Measurements from ENCODE around the gene SIRT1.
"Not testable (repeated sequence)": the region's sequence is repeated elsewhere in the genome, so short reads cannot be mapped to it uniquely, and the experiment has no call there.

SIRT1 gene

GRCh38 chr10:67877421-67877820 lies 7.0 kb upstream of the SIRT1 start:
- not testable (repeated sequence) for DNase-seq

- DNase-seq = no peak
These were observed 6.3 kb upstream of the SIRT1 start for GRCh38 chr10:67878133-67878532.

- no peak for DNase-seq
These were observed 645 bp upstream of the SIRT1 start for GRCh38 chr10:67883710-67884312.

- DNase-seq = peak in 1 of 2 experiments; percentile 54
These were observed 600 bp downstream of the SIRT1 start for GRCh38 chr10:67884842-67885670.

GRCh38 chr10:67893637-67894036 lies 9.2 kb downstream of the SIRT1 start:
- DNase-seq = no peak

GRCh38 chr10:67903581-67903980 lies 19.1 kb downstream of the SIRT1 start:
- no peak for DNase-seq

GRCh38 chr10:67912331-67912946 lies 28.0 kb downstream of the SIRT1 start:
- DNase-seq = no peak

GRCh38 chr10:67914777-67915340 lies 30.4 kb downstream of the SIRT1 start:
- no peak for DNase-seq

- DNase-seq = no peak
These were observed 32.7 kb downstream of the SIRT1 start for GRCh38 chr10:67917169-67917568.

GRCh38 chr10:67917679-67918078 lies 33.2 kb downstream of the SIRT1 start:
- DNase-seq = no peak

- no peak for DNase-seq
These were observed 36.6 kb downstream of the SIRT1 start for GRCh38 chr10:67921065-67921464.

- DNase-seq = no peak
These were observed 39.1 kb downstream of the SIRT1 start for GRCh38 chr10:67923551-67923950.

GRCh38 chr10:67924136-67924535 lies 39.7 kb downstream of the SIRT1 start:
- no peak for DNase-seq

GRCh38 chr10:67925449-67926005 lies 41.1 kb downstream of the SIRT1 start:
- no peak for DNase-seq

- no peak for DNase-seq
These were observed 42.5 kb downstream of the SIRT1 start for GRCh38 chr10:67926951-67927350.

GRCh38 chr10:67933199-67933598 lies 48.7 kb downstream of the SIRT1 start:
- no peak for DNase-seq

GRCh38 chr10:67934336-67934735 lies 49.9 kb downstream of the SIRT1 start:
- DNase-seq = no peak

GRCh38 chr10:67935223-67935622 lies 50.8 kb downstream of the SIRT1 start:
- DNase-seq = no peak

- no peak for DNase-seq
These were observed 52.0 kb downstream of the SIRT1 start for GRCh38 chr10:67936416-67936815.

- no peak for DNase-seq
These were observed 59.5 kb downstream of the SIRT1 start for GRCh38 chr10:67943917-67944316.

- no peak for DNase-seq
These were observed 71.2 kb downstream of the SIRT1 start for GRCh38 chr10:67955614-67956013.

- DNase-seq = no peak
These were observed 75.5 kb downstream of the SIRT1 start for GRCh38 chr10:67959839-67960476.

- DNase-seq = no peak
These were observed 81.0 kb downstream of the SIRT1 start for GRCh38 chr10:67965456-67965855.
